H9 (cell line): Measurements from ENCODE around the gene ZSCAN30. TPM values are rescaled to one million over a fixed set of nuclear protein-coding genes. Genes with fewer than 3 reads are reported as not detected.

Source experiments
- DNase-seq: peaks from one replicate; pipeline ENCODE4 v3.0.0-alpha.2; 2017
- H2AFZ ChIP-seq: one replicate; pipeline ENCODE4 v1.6.1; 2013; ENCODE audit warnings: mild to moderate bottlenecking, low read length, control low read depth, moderate library complexity
- H2AK5ac ChIP-seq: 2 replicates; pipeline ENCODE4 v1.6.1; 2013; ENCODE audit warnings: low read length, control low read depth, mixed read lengths; ENCODE audit not compliant: insufficient read length
- H2BK120ac ChIP-seq: one replicate; pipeline ENCODE4 v1.6.1; 2013; ENCODE audit warnings: low read depth, mild to moderate bottlenecking, low read length, control low read depth, inconsistent platforms; ENCODE audit not compliant: poor library complexity, severe bottlenecking
- H2BK12ac ChIP-seq: 2 replicates; pipeline ENCODE4 v1.6.1; 2013; ENCODE audit warnings: low read length, control low read depth, mixed read lengths, low read depth; ENCODE audit not compliant: insufficient read length
- H2BK15ac ChIP-seq: 2 replicates; pipeline ENCODE4 v1.6.1; 2013; ENCODE audit warnings: low read depth, low read length, control low read depth
- H2BK20ac ChIP-seq: one replicate; pipeline ENCODE4 v1.6.1; 2013; ENCODE audit warnings: low read depth, mild to moderate bottlenecking, low read length, control low read depth, inconsistent platforms; ENCODE audit not compliant: poor library complexity, severe bottlenecking
- H2BK5ac ChIP-seq: 2 replicates; pipeline ENCODE4 v1.6.1; 2013; ENCODE audit warnings: low read length, control low read depth, mixed read lengths; ENCODE audit not compliant: insufficient read length
- H3K14ac ChIP-seq: 2 replicates; pipeline ENCODE4 v1.6.1; 2013; ENCODE audit warnings: low read length, control low read depth; ENCODE audit not compliant: insufficient read depth
- H3K18ac ChIP-seq: 2 replicates; pipeline ENCODE4 v1.6.1; 2013; ENCODE audit warnings: low read depth, mild to moderate bottlenecking, mixed read lengths, low read length, control low read depth; ENCODE audit not compliant: insufficient read length
- H3K23ac ChIP-seq: 2 replicates; pipeline ENCODE4 v1.6.1; 2013; ENCODE audit warnings: low read length, control low read depth, mixed read lengths, low read depth; ENCODE audit not compliant: insufficient read length
- H3K23me2 ChIP-seq: 2 replicates; pipeline ENCODE4 v1.6.1; 2013; ENCODE audit warnings: low read depth, mild to moderate bottlenecking, mixed read lengths, low read length, control low read depth; ENCODE audit not compliant: insufficient read length, poor library complexity, severe bottlenecking
- H3K27ac ChIP-seq: 2 replicates; pipeline ENCODE4 v1.5.1; 2013; ENCODE audit warnings: low read length, control low read depth, mixed read lengths, low read depth; ENCODE audit not compliant: insufficient read length
- H3K27me3 ChIP-seq: 2 replicates; pipeline ENCODE4 v1.6.1; 2013; ENCODE audit warnings: low read length, control low read depth, inconsistent platforms; ENCODE audit not compliant: insufficient read depth
- H3K4ac ChIP-seq: 2 replicates; pipeline ENCODE4 v1.6.1; 2013; ENCODE audit warnings: low read depth, mild to moderate bottlenecking, control low read depth, inconsistent platforms, low read length, moderate library complexity
- H3K4me1 ChIP-seq: 2 replicates; pipeline ENCODE4 v1.6.1; 2013; ENCODE audit warnings: low read length, control low read depth, inconsistent platforms; ENCODE audit not compliant: insufficient read depth
- H3K4me2 ChIP-seq: 2 replicates; pipeline ENCODE4 v1.6.1; 2013; ENCODE audit warnings: low read length, control low read depth, mixed read lengths; ENCODE audit not compliant: insufficient read length, insufficient read depth
- H3K56ac ChIP-seq: 2 replicates; pipeline ENCODE4 v1.6.1; 2013; ENCODE audit warnings: low read depth, mild to moderate bottlenecking, mixed read lengths, low read length, control low read depth; ENCODE audit not compliant: insufficient read length
- H3K79me1 ChIP-seq: 2 replicates; pipeline ENCODE4 v1.6.1; 2013; ENCODE audit warnings: low read depth, mild to moderate bottlenecking, moderate library complexity, low read length, control low read depth, inconsistent platforms; ENCODE audit not compliant: insufficient read depth, poor library complexity, severe bottlenecking
- H3K79me2 ChIP-seq: 2 replicates; pipeline ENCODE4 v1.6.1; 2013; ENCODE audit warnings: low read length, control low read depth, inconsistent platforms; ENCODE audit not compliant: insufficient read depth
- H3K9ac ChIP-seq: 2 replicates; pipeline ENCODE4 v1.6.1; 2013; ENCODE audit warnings: low read length, control low read depth, mixed read lengths; ENCODE audit not compliant: insufficient read length; ENCODE audit errors: extremely low read depth
- H3K9me3 ChIP-seq: one replicate; pipeline ENCODE4 v1.6.1; 2013; ENCODE audit warnings: low read depth, low read length, inconsistent platforms; ENCODE audit not compliant: control insufficient read depth
- H3T11ph ChIP-seq: one replicate; pipeline ENCODE4 v1.6.1; 2013; ENCODE audit warnings: mild to moderate bottlenecking, low read length, control low read depth, inconsistent platforms
- H4K20me1 ChIP-seq: one replicate; pipeline ENCODE4 v1.6.1; 2013; ENCODE audit not compliant: control insufficient read depth, insufficient read length, insufficient read depth
- H4K5ac ChIP-seq: 2 replicates; pipeline ENCODE4 v1.6.1; 2013; ENCODE audit warnings: low read depth, mild to moderate bottlenecking, mixed read lengths, low read length, control low read depth; ENCODE audit not compliant: insufficient read length
- H4K8ac ChIP-seq: replicated peaks from 2 replicates; pipeline ENCODE4 v1.6.1; 2013; ENCODE audit warnings: low read length, control low read depth, mixed read lengths, low read depth; ENCODE audit not compliant: insufficient read length
- H4K91ac ChIP-seq: 2 replicates; pipeline ENCODE4 v1.6.1; 2013; ENCODE audit warnings: low read depth, mild to moderate bottlenecking, moderate library complexity, mixed read lengths, low read length, control low read depth; ENCODE audit not compliant: insufficient read length
- H3K27ac Mint-ChIP-seq, 3 experiments: 2 replicates in 2 of 3; 3 replicates in 1 of 3; pipeline ENCODE4 v1.8.0; 2020 to 2021; ENCODE audit warnings: mixed read lengths in 3 of 3, mild to moderate bottlenecking in 1 of 3, moderate library complexity in 1 of 3
- H3K27me3 Mint-ChIP-seq: 2 replicates; pipeline ENCODE4 v1.8.0; 2021; ENCODE audit warnings: low read depth, mild to moderate bottlenecking, moderate library complexity, mixed read lengths
- H3K36me3 Mint-ChIP-seq, 3 experiments: 2 replicates in 2 of 3; 3 replicates in 1 of 3; pipeline ENCODE4 v1.8.0; 2020 to 2021; ENCODE audit warnings: low read depth in 3 of 3, mixed read lengths in 3 of 3; ENCODE audit not compliant: insufficient read depth in 1 of 3
- H3K4me1 Mint-ChIP-seq, 2 experiments: 2 replicates each; pipeline ENCODE4 v1.8.0; 2020; ENCODE audit warnings: mixed read lengths in 2 of 2
- H3K4me3 Mint-ChIP-seq, 2 experiments: 2 replicates in 1 of 2; 3 replicates in 1 of 2; pipeline ENCODE4 v1.8.0; 2020 to 2021; ENCODE audit warnings: mild to moderate bottlenecking in 2 of 2, mixed read lengths in 2 of 2, moderate library complexity in 1 of 2
- H3K9me3 Mint-ChIP-seq, 2 experiments: 2 replicates in 1 of 2; 3 replicates in 1 of 2; pipeline ENCODE4 v1.8.0; 2020; ENCODE audit warnings: mild to moderate bottlenecking in 2 of 2, mixed read lengths in 2 of 2, moderate library complexity in 1 of 2
- CTCF ChIP-seq: fragments of 200-600 bp; sonication (generic); conservative IDR thresholded peaks from 3 replicates; pipeline ENCODE4 v1.8.0; 2021; ENCODE audit warnings: antibody characterized with exemption, mild to moderate bottlenecking
- WGBS: extraction: QIAGEN DNeasy Blood & Tissue Kit; methylation state at CpG from one replicate; pipeline ENCODE4 v1.1.7; 2013; ENCODE audit warnings: missing lambda C conversion rate, low lambda C conversion rate, mixed read lengths; ENCODE audit not compliant: insufficient read length; ENCODE audit errors: extremely low coverage; 5-methylcytosine and 5-hydroxymethylcytosine counted together
- long read RNA-seq: library from polyadenylated mRNA; unstranded; transcript quantifications from one replicate; pipeline ENCODE4 v2.0.0, GENCODE V29; 2020
- total RNA-seq: library from RNA; stranded (reverse); gene quantifications from 2 replicates; pipeline ENCODE4 v1.2.1, GENCODE V29; 2021

The ZSCAN30 gene
- 10.0 and 11.6 TPM in 2 replicates for total RNA-seq
- long read RNA-seq, full-length matches to known transcripts = 15 of 42 reads
- long read RNA-seq, partial matches to known transcripts = 2 of 42 reads
- long read RNA-seq, other reads (novel, unspliced or antisense) = 25 of 42 reads

- no peak within 1 kb of the TSS for H3K4ac ChIP-seq
- peaks cover 24 to 29% of the 10 kb centered on the region in 2 experiments for H3K9me3 Mint-ChIP-seq
- no peak within 1 kb of the TSS for H2BK120ac ChIP-seq
- H2BK15ac ChIP-seq = no peak within 1 kb of the TSS
- H3K23ac ChIP-seq = no peak within 1 kb of the TSS
- peak within 1 kb of the TSS; percentile 90 for H3K4me2 ChIP-seq
- peak within 1 kb of the TSS; percentile 26; the same call in 1 of the 2 replicates for H3K14ac ChIP-seq
- H4K91ac ChIP-seq = no peak within 1 kb of the TSS
- DNase-seq = peak; percentile 97
- H2AK5ac ChIP-seq = no peak within 1 kb of the TSS
- no peak within 1 kb of the TSS for H2BK20ac ChIP-seq
- no peak within 1 kb of the TSS for H4K8ac ChIP-seq
- H3K4me1 Mint-ChIP-seq = peaks cover 14 to 18% of the 10 kb centered on the region in 2 experiments
- no peak within 1 kb of the TSS for H4K5ac ChIP-seq
- peaks cover 8% of the 10 kb centered on the region for H3K23me2 ChIP-seq
- no peaks in the 10 kb centered on the region for H3K9me3 ChIP-seq
- H3K9ac ChIP-seq = peak within 1 kb of the TSS; percentile 92
- no peak within 1 kb of the TSS for H2BK5ac ChIP-seq
- peaks cover 3% of the 10 kb centered on the region for H3K79me1 ChIP-seq
- H3K56ac ChIP-seq = no peak within 1 kb of the TSS
- no peaks in the 10 kb centered on the region for H3K27me3 ChIP-seq
- no peaks in the 10 kb centered on the region for H3K4me1 ChIP-seq
- H3K4me3 Mint-ChIP-seq = peak within 1 kb of the TSS; percentile 96 to 97
- peaks cover 17 to 48% (median 34%) of the 10 kb centered on the region in 3 experiments for H3K36me3 Mint-ChIP-seq
- peak within 1 kb of the TSS; percentile 16 for H3K18ac ChIP-seq
- no peak within 1 kb of the TSS for H3K27ac ChIP-seq
- H3K27me3 Mint-ChIP-seq = no peaks in the 10 kb centered on the region
- no peaks in the 10 kb centered on the region for H4K20me1 ChIP-seq
- peak within 1 kb of the TSS; percentile 97 to 99 (median 98) for H3K27ac Mint-ChIP-seq
- H3K79me2 ChIP-seq = no peaks in the 10 kb centered on the region
- no peak within 1 kb of the TSS for H2AFZ ChIP-seq
- TF ChIP-seq CTCF = no peak
- no CpG with 5 or more reads among the region's 41 CpGs for WGBS
- H3T11ph ChIP-seq = no peak within 1 kb of the TSS
- no peak within 1 kb of the TSS for H2BK12ac ChIP-seq
Measured at GRCh38 chr18:35290094-35290735, at the start of gene ZSCAN30. Gene ZSCAN30 (minus strand): TSS chr18:35290229. CDS start chr18:35264352, 25,877 bp downstream.
